ENCODE data around the gene TOM1L1.

The TOM1L1 gene

DNA sequence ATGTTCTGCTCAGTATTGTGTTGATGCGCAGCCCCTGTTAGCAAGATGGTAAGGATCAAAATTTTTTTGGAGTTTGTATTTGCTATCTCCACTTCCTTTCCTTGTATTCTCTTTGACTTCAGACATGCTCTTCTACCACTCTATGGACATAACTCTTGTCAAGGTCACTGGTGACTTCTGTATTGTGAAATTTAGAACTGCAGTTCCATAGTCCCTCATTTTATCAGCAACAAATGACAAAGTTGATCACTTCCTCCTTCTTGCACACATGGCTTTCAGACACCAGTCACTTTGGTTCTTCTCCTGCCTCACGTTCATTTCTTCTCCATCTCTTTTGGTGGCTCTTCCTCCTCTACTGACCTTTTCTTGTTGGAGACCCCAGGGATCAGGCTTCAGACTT, 46.7 kb downstream of the TOM1L1 start:
- DNase-seq (ENCODE audit: low spot score) = no peak

DNA sequence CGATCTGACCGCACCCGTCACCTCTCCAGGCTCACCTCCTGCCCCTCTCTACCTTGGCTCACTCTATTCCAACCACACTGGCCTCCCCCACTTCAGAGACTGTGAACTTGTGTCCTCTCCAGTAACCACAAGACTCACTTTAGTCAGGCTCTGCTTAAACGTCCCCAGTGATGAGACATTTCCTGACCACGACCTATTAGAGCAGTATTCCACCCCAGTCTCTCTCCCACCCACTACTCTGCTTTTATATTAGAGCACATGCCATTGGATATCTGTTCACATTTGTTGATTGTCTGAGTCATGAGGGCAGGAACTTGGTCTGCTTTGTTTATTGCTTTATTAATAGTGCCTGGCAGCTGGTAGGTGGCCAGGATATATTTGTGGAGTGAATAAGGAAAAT, 47.7 kb downstream of the TOM1L1 start:
- DNase-seq (ENCODE audit: low spot score) = no peak

- no peak for DNase-seq (ENCODE audit: low spot score)
Measured at GRCh38 chr17:54950116-54950515, 49.5 kb downstream of the TOM1L1 start.

- DNase-seq (ENCODE audit: low spot score) = no peak
Measured at GRCh38 chr17:54951286-54951685, 50.6 kb downstream of the TOM1L1 start.

DNA sequence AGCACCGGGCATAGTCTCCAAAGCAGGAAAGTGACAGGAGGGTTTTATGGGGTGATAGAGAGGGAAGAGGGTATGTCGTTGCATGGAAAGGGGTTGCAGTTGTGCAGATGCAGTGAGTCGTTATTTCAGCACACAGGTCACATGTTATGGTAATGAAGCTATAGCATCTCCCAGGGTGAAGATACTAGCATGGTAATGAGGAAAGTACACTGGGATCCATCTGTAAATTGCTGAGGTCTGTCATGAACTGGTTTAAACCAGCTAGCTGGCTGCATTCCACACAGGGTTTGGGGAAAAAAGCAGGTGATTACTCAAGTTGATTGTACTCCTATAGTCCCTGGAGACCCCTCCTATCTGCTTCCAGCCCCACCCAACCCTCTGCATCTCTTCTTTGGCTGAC, 56.1 kb downstream of the TOM1L1 start:
- peak; percentile 85 for DNase-seq (ENCODE audit: low spot score)

- peak; percentile 84 for DNase-seq (ENCODE audit: low spot score)
Measured at GRCh38 chr17:54967621-54968261, 67.1 kb downstream of the TOM1L1 start.

- peak; percentile 98 for DNase-seq (ENCODE audit: low spot score)
Measured at GRCh38 chr17:54968262-54968987, 67.8 kb downstream of the TOM1L1 start, which contains the start of the genes COX11 and STXBP4. Gene COX11, minus strand, starts transcription at chr17:54968654. Its CDS starts 8 bp downstream, at chr17:54968646. Gene STXBP4, plus strand, starts transcription at chr17:54968765. Its CDS starts 17,455 bp downstream, at chr17:54986220.

DNA sequence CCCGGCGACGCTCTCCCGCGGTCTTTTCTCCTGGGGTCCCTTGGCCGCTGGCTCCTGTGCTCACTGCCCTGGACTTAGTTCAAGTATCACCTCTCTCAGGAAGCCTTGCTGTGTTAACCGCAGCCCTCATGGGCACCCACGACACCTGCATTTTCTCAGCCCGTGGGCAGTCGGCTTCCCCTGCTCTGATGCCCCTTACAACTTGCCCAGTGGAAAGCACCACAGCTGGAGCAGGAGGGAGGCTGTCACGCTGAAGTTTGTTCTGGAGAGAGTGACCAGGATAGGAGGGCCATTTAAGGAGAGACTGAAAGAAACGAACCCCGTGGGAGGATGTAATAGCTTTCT, 68.3 kb downstream of the TOM1L1 start:
- DNase-seq (ENCODE audit: low spot score) = no peak

GRCh38 chr17:54969658-54970572, 69.3 kb downstream of the TOM1L1 start:
- DNase-seq (ENCODE audit: low spot score) = no peak

GRCh38 chr17:54971147-54971546, 70.5 kb downstream of the TOM1L1 start:
- no peak for DNase-seq (ENCODE audit: low spot score)

- DNase-seq (ENCODE audit: low spot score) = no peak
Measured at GRCh38 chr17:54971901-54972300, 71.2 kb downstream of the TOM1L1 start.

DNA sequence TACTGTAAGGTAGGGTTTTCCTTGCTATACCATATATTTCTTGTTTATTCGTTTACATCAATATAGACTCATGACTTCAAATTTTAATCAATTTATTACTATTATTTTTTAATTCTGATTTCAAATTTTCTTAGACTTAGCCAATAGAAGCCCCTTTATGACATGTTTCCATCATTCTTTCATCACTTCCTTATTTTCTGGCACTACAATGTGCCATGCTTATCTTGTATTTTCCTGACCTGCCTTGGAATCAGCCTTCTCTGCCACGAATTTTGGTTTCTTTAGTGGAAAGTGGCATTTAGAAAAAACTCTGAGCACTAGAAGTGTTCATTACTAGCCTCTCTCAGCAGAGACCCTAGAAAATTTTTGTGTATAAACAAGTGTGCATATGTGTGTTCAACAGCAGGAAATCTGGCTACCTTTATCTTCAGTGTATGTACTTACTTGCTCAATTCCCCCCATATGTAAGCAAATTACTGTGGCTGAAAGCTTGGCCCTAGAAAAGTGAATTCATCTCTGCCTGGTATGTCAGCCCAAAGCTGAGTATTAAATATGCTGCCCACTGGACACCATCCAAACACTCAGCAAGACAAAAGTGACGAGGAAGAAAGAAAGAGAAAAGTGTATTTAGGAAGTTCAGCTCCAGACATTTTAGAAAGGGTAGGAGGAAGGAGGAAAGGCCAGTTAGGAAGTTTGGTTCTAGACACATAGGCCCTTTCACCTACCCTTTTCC, 71.9 kb downstream of the TOM1L1 start:
- DNase-seq (ENCODE audit: low spot score) = no peak

DNA sequence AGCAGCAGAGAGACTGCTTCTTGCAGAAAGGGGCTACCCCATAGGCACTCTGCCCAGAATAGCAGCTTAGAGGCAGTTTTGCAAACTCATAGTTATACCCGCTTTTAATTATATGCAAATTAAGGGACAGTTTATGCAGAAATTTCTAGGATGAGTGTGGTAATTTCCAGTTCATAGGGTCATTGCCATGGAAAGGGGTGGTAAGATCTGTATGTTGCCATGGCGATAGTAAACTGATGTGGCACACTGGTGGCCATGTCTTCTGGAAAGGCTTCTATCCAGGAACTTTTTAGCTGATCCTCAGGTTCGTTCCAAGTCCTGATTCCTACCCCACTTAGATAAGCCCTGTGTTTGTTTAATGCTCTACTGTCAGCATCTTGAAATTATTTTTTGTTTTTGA, 74.1 kb downstream of the TOM1L1 start:
- DNase-seq (ENCODE audit: low spot score) = no peak

DNA sequence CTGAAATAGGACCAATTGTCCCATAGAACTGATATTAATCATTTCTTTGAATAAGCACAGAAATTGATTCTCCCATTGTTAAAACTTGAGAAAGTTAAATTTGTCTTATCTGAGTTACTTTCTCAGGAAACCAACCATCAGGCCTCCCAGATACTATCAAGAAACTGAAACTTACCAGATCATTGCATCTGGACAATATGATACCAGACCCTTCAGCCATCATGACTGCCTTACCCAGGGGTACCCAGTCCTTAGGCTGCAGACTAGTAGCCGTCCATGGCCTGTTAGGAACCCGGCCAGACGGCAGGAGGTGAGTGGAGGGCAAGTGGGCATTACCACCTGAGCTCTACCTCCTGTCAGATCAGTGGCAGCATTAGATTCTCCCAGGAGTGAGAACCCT, 75.7 kb downstream of the TOM1L1 start:
- DNase-seq (ENCODE audit: low spot score) = no peak

GRCh38 chr17:54977744-54978143, 77.1 kb downstream of the TOM1L1 start:
- no peak for DNase-seq (ENCODE audit: low spot score)

- no peak for DNase-seq (ENCODE audit: low spot score)
Measured at GRCh38 chr17:54979657-54980056, 79.0 kb downstream of the TOM1L1 start.

DNA sequence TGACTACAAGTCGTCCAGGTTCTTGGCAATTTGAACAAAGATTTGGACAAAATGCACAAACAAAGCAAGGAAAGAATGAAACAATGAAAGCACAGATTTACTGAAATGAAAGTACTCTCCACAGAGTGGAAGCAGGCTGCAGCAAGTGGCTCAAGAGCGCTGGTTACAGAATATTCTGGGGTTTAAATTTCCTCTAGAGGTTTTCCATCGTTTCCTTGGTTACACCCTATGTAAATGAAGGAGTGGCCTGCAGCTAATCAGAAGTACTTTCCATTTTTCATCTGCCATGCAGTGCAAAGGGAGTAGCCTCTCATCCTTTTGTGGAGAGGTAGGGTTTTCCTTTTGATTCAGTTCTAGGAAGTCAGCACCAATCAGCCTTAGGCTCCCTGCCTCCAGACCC, 79.7 kb downstream of the TOM1L1 start:
- DNase-seq (ENCODE audit: low spot score) = no peak

DNA sequence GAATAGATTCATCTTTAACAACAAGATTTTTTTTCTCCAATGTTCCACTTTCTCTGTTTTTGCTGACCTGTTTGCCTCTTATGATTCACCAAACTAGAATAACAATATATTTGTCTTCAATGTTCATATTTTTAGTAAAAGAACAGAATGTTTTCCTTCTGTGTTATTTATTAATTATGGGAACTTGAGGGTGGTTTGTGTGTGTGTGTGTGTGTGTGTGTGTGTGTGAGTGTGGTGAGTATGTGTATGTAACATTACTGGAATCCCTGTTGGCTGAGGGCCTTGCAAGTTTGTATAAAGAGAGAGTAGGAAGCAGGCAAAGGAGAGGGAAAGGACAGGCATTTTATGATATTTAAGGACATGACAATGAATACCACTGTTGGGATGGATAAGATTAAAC, 81.7 kb downstream of the TOM1L1 start:
- no peak for DNase-seq (ENCODE audit: low spot score)

- no peak for DNase-seq (ENCODE audit: low spot score)
Measured at GRCh38 chr17:54983260-54983659, 82.6 kb downstream of the TOM1L1 start.

DNA sequence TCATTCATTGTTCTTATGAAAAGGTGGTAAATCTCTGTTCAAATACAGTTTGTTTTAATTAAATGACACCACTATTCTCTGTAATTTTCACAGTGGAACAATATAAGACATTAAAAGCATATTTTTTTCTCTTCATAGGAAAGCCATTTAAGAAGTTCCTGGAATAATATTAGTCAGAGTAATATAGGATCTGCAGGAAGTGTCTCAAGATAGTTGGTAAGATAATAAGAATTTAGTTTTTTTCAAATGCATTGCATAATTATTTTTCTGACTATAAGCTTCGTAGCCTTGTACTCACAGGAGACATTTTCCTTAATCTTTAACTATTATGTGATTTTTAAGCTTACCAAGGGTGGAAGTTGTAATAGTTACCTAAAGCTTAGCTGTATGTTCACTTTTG, 84.8 kb downstream of the TOM1L1 start:
- DNase-seq (ENCODE audit: low spot score) = no peak

- DNase-seq (ENCODE audit: low spot score) = no peak
Measured at GRCh38 chr17:54990118-54990517, 89.5 kb downstream of the TOM1L1 start.

DNA sequence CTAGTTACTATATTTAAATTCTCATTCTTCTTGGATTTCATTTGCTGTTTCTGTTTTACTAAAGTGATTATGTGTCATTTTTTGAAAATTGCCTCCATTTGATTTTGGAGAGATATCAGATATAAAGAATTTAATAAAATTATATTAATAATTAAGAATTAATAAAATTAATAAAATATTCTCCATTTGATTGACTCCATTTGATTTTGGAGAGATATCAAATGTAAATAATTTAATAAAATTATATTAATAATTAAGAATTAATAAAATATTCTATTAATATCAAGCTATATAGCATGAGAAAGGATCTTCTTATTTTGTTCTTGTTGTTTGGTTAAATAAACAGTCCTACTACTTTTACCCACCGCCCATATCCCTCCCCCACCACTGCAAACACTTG, 90.9 kb downstream of the TOM1L1 start:
- DNase-seq (ENCODE audit: low spot score) = no peak
